ENCODE data around the gene SIRT5. TPM values are rescaled to one million over a fixed set of nuclear protein-coding genes. Genes with fewer than 3 reads are reported as not detected.

SIRT5 gene
- total RNA-seq, 6 donors from 2014 or later: 7.0 to 19.9 (median 11.0) TPM

GRCh38 chr6:13577926-13578325, 3.5 kb downstream of the SIRT5 start:
- no peak for DNase-seq
- ATAC-seq (ENCODE audit: low FRiP score in 2 of 2): no peak
- no peak for TF ChIP-seq CTCF (IDR thresholded peaks at IDR 0.05)
- TF ChIP-seq POLR2AphosphoS5 (IDR thresholded peaks at IDR 0.05): no peak
- no peak for TF ChIP-seq POLR2A (IDR thresholded peaks at IDR 0.05)
- no peak for TF ChIP-seq EP300 (IDR thresholded peaks at IDR 0.05)
- no peaks in the 10 kb centered on the region for H3K27me3 ChIP-seq
- peaks cover 8 to 17% (median 14%) of the 10 kb centered on the region in 4 donors for H3K4me1 ChIP-seq
- H3K4me3 ChIP-seq: no peak overlapping the region
- H3K9me3 ChIP-seq: no peaks in the 10 kb centered on the region
- WGBS, 2 donors: 85 to 87% methylated on average over 3 of the region's 3 CpGs
- no peak overlapping the region for H3K27ac ChIP-seq
- H3K36me3 ChIP-seq: peaks cover 0 to 8% (median 0%) of the 10 kb centered on the region in 4 donors

DNA sequence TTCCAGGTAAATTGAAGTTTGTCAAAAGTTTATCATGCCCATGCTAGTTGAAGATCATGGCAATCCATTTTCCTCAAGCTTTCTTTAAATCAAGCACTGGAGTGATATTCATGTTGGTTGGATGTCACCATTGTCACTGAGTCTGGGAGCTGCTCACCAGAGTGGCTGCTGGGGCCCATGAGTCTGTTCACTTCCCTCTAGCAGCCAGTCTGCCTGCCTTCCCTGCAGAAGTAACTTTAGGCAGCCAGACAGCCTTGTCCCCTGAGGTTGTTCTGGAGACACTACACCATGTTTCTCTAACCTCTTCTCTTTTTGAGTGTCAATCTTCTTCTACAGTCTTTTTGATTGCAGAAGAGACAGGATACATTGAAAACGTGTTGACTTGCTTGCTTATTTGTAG, 5.5 kb downstream of the SIRT5 start:
- no peak overlapping the region for H3K4me3 ChIP-seq
- DNase-seq (peak in 1 of 2 donors; percentile 58), ATAC-seq (ENCODE audit: low FRiP score in 2 of 2) (no peak)
- no peaks in the 10 kb centered on the region for H3K9me3 ChIP-seq
- WGBS, 2 donors: 54 to 67% methylated on average over 1 of the region's 1 CpG
- peak overlapping the region in 1 of 4 donors; percentile 47 for H3K27ac ChIP-seq
- no peak for TF ChIP-seq EP300 (IDR thresholded peaks at IDR 0.05)
- TF ChIP-seq POLR2A (IDR thresholded peaks at IDR 0.05): no peak
- no peak for TF ChIP-seq POLR2AphosphoS5 (IDR thresholded peaks at IDR 0.05)
- no peak for TF ChIP-seq CTCF (IDR thresholded peaks at IDR 0.05)
- peaks cover 0 to 19% (median 7%) of the 10 kb centered on the region in 4 donors for H3K36me3 ChIP-seq
- H3K4me1 ChIP-seq: peaks cover 0 to 10% (median 7%) of the 10 kb centered on the region in 4 donors
- H3K27me3 ChIP-seq: no peaks in the 10 kb centered on the region

- Histone ChIP-seq H3K36me3 (peaks cover 0 to 29% (median 9%) of the 10 kb centered on the region in 4 donors), H3K4me1 (no peaks in the 10 kb centered on the region), H3K9me3 (no peaks in the 10 kb centered on the region), H3K27ac (peak overlapping the region in 2 of 4 donors; percentile 47 to 58), H3K27me3 (no peaks in the 10 kb centered on the region), H3K4me3 (no peak overlapping the region)
- DNase-seq (peak in 1 of 2 donors; percentile 49), ATAC-seq (ENCODE audit: low FRiP score in 2 of 2) (peak; percentile 61)
- 64 to 84% methylated on average over 9 of the region's 9 CpGs for WGBS, 2 donors
- TF ChIP-seq CTCF (IDR thresholded peaks at IDR 0.05): no peak
- TF ChIP-seq EP300 (IDR thresholded peaks at IDR 0.05): no peak
- no peak for TF ChIP-seq POLR2A (IDR thresholded peaks at IDR 0.05)
- TF ChIP-seq POLR2AphosphoS5 (IDR thresholded peaks at IDR 0.05): no peak
Observed at GRCh38 chr6:13581700-13582229, 7.4 kb downstream of the SIRT5 start.

DNA sequence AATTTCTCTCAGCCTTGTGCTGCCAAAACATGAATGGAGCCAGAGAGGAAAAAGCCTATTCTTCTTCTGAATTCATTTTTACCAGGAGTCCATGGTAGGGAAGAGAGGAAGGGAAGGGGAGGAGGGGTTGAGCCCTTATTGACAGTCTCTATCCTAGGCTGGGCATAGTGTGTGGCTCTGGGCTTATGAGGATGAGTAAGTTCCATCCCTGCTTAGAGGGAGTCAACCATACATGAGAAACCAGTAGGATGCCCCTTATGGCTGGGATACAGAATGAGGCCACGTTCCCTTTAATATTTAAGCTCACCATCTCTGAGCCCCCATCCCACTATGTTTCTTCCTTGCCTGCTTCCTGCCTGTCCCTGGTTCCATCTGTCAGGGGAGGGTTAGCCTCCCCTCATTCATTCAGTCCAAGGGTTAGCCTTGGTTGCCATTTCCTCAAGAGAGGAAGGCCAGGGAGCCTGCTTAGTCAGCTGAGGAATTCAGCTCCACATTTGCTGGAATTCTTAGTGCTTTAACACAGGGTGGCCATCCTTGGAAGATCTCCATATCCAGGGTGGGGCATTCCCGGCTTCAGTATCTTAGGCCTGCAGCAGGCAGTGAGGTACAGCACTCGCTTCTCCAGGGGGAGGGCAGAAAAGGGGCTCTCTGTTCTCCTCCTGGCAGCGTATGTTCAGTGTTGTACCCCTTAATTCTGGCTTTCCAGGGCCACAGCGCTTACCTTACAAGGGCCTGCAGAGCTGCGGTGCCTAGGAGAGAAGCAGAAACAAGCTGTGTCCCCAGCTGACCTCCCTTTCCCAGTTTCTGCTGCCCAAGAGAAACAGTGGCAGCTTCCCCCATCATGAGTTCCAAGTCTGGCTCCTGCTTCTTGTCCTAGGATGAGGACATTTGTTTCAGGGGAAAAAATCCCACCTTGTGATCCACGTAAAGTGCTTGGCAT, 12.5 kb downstream of the SIRT5 start:
- Histone ChIP-seq H3K27me3 (no peaks in the 10 kb centered on the region), H3K27ac (no peak overlapping the region), H3K36me3 (peaks cover 0 to 58% (median 32%) of the 10 kb centered on the region in 4 donors), H3K4me1 (no peaks in the 10 kb centered on the region), H3K9me3 (no peaks in the 10 kb centered on the region), H3K4me3 (no peak overlapping the region)
- DNase-seq: no peak
- TF ChIP-seq EP300 (IDR thresholded peaks at IDR 0.05) (no peak), POLR2AphosphoS5 (IDR thresholded peaks at IDR 0.05) (no peak), CTCF (IDR thresholded peaks at IDR 0.05) (no peak), POLR2A (IDR thresholded peaks at IDR 0.05) (no peak)
- no peak for ATAC-seq (ENCODE audit: low FRiP score in 2 of 2)
- WGBS, 2 donors: 96 to 100% methylated on average over 2 to 7 of the region's 7 CpGs

All from upper lobe of left lung (tissue), 6 donors.